Measurements from ENCODE around the gene FAM217B.

DNA sequence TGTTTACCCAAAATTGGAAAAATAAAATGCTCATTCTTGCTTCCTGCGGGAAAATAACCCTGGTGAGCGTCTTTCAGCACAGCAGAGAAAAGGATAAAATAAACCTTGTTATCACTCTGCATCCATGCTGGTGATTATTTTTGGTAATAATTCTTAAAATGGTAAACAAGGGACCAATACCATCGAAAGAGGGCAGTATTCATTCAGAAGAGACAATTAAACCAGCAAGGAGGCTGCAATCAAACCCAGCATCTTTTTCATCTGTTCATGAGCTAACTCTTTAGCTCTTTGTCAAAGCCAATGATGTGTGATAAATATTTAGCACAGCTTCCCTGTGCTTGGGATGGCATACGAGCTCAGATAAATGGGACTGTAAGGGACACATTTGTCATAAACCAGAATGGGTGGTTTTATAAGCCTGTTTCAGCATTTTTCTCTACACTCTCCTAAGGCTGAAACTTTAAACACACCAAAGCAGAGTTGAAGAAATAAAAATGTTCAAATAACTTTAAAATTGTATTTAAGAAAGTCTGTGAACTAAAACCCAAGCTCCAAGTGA lies 52.4 kb downstream of the FAM217B start:
- TF ChIP-seq EZH2 (optimal IDR thresholded peaks at IDR 0.05; ENCODE audit: low read depth, low read length) (no peak), EZH2phosphoT487 (IDR thresholded peaks at IDR 0.05; ENCODE audit: low read length) (no peak)
- TF ChIP-seq, protein P1, sequence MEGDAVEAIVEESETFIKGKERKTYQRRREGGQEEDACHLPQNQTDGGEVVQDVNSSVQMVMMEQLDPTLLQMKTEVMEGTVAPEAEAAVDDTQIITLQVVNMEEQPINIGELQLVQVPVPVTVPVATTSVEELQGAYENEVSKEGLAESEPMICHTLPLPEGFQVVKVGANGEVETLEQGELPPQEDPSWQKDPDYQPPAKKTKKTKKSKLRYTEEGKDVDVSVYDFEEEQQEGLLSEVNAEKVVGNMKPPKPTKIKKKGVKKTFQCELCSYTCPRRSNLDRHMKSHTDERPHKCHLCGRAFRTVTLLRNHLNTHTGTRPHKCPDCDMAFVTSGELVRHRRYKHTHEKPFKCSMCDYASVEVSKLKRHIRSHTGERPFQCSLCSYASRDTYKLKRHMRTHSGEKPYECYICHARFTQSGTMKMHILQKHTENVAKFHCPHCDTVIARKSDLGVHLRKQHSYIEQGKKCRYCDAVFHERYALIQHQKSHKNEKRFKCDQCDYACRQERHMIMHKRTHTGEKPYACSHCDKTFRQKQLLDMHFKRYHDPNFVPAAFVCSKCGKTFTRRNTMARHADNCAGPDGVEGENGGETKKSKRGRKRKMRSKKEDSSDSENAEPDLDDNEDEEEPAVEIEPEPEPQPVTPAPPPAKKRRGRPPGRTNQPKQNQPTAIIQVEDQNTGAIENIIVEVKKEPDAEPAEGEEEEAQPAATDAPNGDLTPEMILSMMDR (IDR thresholded peaks at IDR 0.05; ENCODE audit: low read length), result no peak

Data from MM.1S (cell line).